H9 (cell line): ENCODE results near the gene DSG2. TPM values are rescaled to one million over a fixed set of nuclear protein-coding genes. Genes with fewer than 3 reads are reported as not detected.

Experiments used
- DNase-seq: peaks from one replicate; pipeline ENCODE4 v3.0.0-alpha.2; 2017
- H2AFZ ChIP-seq: one replicate; pipeline ENCODE4 v1.6.1; 2013; ENCODE audit warnings: mild to moderate bottlenecking, low read length, control low read depth, moderate library complexity
- H2AK5ac ChIP-seq: 2 replicates; pipeline ENCODE4 v1.6.1; 2013; ENCODE audit warnings: low read length, control low read depth, mixed read lengths; ENCODE audit not compliant: insufficient read length
- H2BK120ac ChIP-seq: one replicate; pipeline ENCODE4 v1.6.1; 2013; ENCODE audit warnings: low read depth, mild to moderate bottlenecking, low read length, control low read depth, inconsistent platforms; ENCODE audit not compliant: poor library complexity, severe bottlenecking
- H2BK12ac ChIP-seq: 2 replicates; pipeline ENCODE4 v1.6.1; 2013; ENCODE audit warnings: low read length, control low read depth, mixed read lengths, low read depth; ENCODE audit not compliant: insufficient read length
- H2BK15ac ChIP-seq: 2 replicates; pipeline ENCODE4 v1.6.1; 2013; ENCODE audit warnings: low read depth, low read length, control low read depth
- H2BK20ac ChIP-seq: one replicate; pipeline ENCODE4 v1.6.1; 2013; ENCODE audit warnings: low read depth, mild to moderate bottlenecking, low read length, control low read depth, inconsistent platforms; ENCODE audit not compliant: poor library complexity, severe bottlenecking
- H2BK5ac ChIP-seq: 2 replicates; pipeline ENCODE4 v1.6.1; 2013; ENCODE audit warnings: low read length, control low read depth, mixed read lengths; ENCODE audit not compliant: insufficient read length
- H3K14ac ChIP-seq: 2 replicates; pipeline ENCODE4 v1.6.1; 2013; ENCODE audit warnings: low read length, control low read depth; ENCODE audit not compliant: insufficient read depth
- H3K18ac ChIP-seq: 2 replicates; pipeline ENCODE4 v1.6.1; 2013; ENCODE audit warnings: low read depth, mild to moderate bottlenecking, mixed read lengths, low read length, control low read depth; ENCODE audit not compliant: insufficient read length
- H3K23ac ChIP-seq: 2 replicates; pipeline ENCODE4 v1.6.1; 2013; ENCODE audit warnings: low read length, control low read depth, mixed read lengths, low read depth; ENCODE audit not compliant: insufficient read length
- H3K23me2 ChIP-seq: 2 replicates; pipeline ENCODE4 v1.6.1; 2013; ENCODE audit warnings: low read depth, mild to moderate bottlenecking, mixed read lengths, low read length, control low read depth; ENCODE audit not compliant: insufficient read length, poor library complexity, severe bottlenecking
- H3K27ac ChIP-seq: 2 replicates; pipeline ENCODE4 v1.5.1; 2013; ENCODE audit warnings: low read length, control low read depth, mixed read lengths, low read depth; ENCODE audit not compliant: insufficient read length
- H3K27me3 ChIP-seq: 2 replicates; pipeline ENCODE4 v1.6.1; 2013; ENCODE audit warnings: low read length, control low read depth, inconsistent platforms; ENCODE audit not compliant: insufficient read depth
- H3K4ac ChIP-seq: 2 replicates; pipeline ENCODE4 v1.6.1; 2013; ENCODE audit warnings: low read depth, mild to moderate bottlenecking, control low read depth, inconsistent platforms, low read length, moderate library complexity
- H3K4me1 ChIP-seq: 2 replicates; pipeline ENCODE4 v1.6.1; 2013; ENCODE audit warnings: low read length, control low read depth, inconsistent platforms; ENCODE audit not compliant: insufficient read depth
- H3K4me2 ChIP-seq: 2 replicates; pipeline ENCODE4 v1.6.1; 2013; ENCODE audit warnings: low read length, control low read depth, mixed read lengths; ENCODE audit not compliant: insufficient read length, insufficient read depth
- H3K56ac ChIP-seq: 2 replicates; pipeline ENCODE4 v1.6.1; 2013; ENCODE audit warnings: low read depth, mild to moderate bottlenecking, mixed read lengths, low read length, control low read depth; ENCODE audit not compliant: insufficient read length
- H3K79me1 ChIP-seq: 2 replicates; pipeline ENCODE4 v1.6.1; 2013; ENCODE audit warnings: low read depth, mild to moderate bottlenecking, moderate library complexity, low read length, control low read depth, inconsistent platforms; ENCODE audit not compliant: insufficient read depth, poor library complexity, severe bottlenecking
- H3K79me2 ChIP-seq: 2 replicates; pipeline ENCODE4 v1.6.1; 2013; ENCODE audit warnings: low read length, control low read depth, inconsistent platforms; ENCODE audit not compliant: insufficient read depth
- H3K9ac ChIP-seq: 2 replicates; pipeline ENCODE4 v1.6.1; 2013; ENCODE audit warnings: low read length, control low read depth, mixed read lengths; ENCODE audit not compliant: insufficient read length; ENCODE audit errors: extremely low read depth
- H3K9me3 ChIP-seq: one replicate; pipeline ENCODE4 v1.6.1; 2013; ENCODE audit warnings: low read depth, low read length, inconsistent platforms; ENCODE audit not compliant: control insufficient read depth
- H3T11ph ChIP-seq: one replicate; pipeline ENCODE4 v1.6.1; 2013; ENCODE audit warnings: mild to moderate bottlenecking, low read length, control low read depth, inconsistent platforms
- H4K20me1 ChIP-seq: one replicate; pipeline ENCODE4 v1.6.1; 2013; ENCODE audit not compliant: control insufficient read depth, insufficient read length, insufficient read depth
- H4K5ac ChIP-seq: 2 replicates; pipeline ENCODE4 v1.6.1; 2013; ENCODE audit warnings: low read depth, mild to moderate bottlenecking, mixed read lengths, low read length, control low read depth; ENCODE audit not compliant: insufficient read length
- H4K8ac ChIP-seq: replicated peaks from 2 replicates; pipeline ENCODE4 v1.6.1; 2013; ENCODE audit warnings: low read length, control low read depth, mixed read lengths, low read depth; ENCODE audit not compliant: insufficient read length
- H4K91ac ChIP-seq: 2 replicates; pipeline ENCODE4 v1.6.1; 2013; ENCODE audit warnings: low read depth, mild to moderate bottlenecking, moderate library complexity, mixed read lengths, low read length, control low read depth; ENCODE audit not compliant: insufficient read length
- H3K27ac Mint-ChIP-seq, 3 experiments: 2 replicates in 2 of 3; 3 replicates in 1 of 3; pipeline ENCODE4 v1.8.0; 2020 to 2021; ENCODE audit warnings: mixed read lengths in 3 of 3, mild to moderate bottlenecking in 1 of 3, moderate library complexity in 1 of 3
- H3K27me3 Mint-ChIP-seq: 2 replicates; pipeline ENCODE4 v1.8.0; 2021; ENCODE audit warnings: low read depth, mild to moderate bottlenecking, moderate library complexity, mixed read lengths
- H3K36me3 Mint-ChIP-seq, 3 experiments: 2 replicates in 2 of 3; 3 replicates in 1 of 3; pipeline ENCODE4 v1.8.0; 2020 to 2021; ENCODE audit warnings: low read depth in 3 of 3, mixed read lengths in 3 of 3; ENCODE audit not compliant: insufficient read depth in 1 of 3
- H3K4me1 Mint-ChIP-seq, 2 experiments: 2 replicates each; pipeline ENCODE4 v1.8.0; 2020; ENCODE audit warnings: mixed read lengths in 2 of 2
- H3K4me3 Mint-ChIP-seq, 2 experiments: 2 replicates in 1 of 2; 3 replicates in 1 of 2; pipeline ENCODE4 v1.8.0; 2020 to 2021; ENCODE audit warnings: mild to moderate bottlenecking in 2 of 2, mixed read lengths in 2 of 2, moderate library complexity in 1 of 2
- H3K9me3 Mint-ChIP-seq, 2 experiments: 2 replicates in 1 of 2; 3 replicates in 1 of 2; pipeline ENCODE4 v1.8.0; 2020; ENCODE audit warnings: mild to moderate bottlenecking in 2 of 2, mixed read lengths in 2 of 2, moderate library complexity in 1 of 2
- WGBS: extraction: QIAGEN DNeasy Blood & Tissue Kit; methylation state at CpG from one replicate; pipeline ENCODE4 v1.1.7; 2013; ENCODE audit warnings: missing lambda C conversion rate, low lambda C conversion rate, mixed read lengths; ENCODE audit not compliant: insufficient read length; ENCODE audit errors: extremely low coverage; 5-methylcytosine and 5-hydroxymethylcytosine counted together
- total RNA-seq: library from RNA; stranded (reverse); gene quantifications from 2 replicates; pipeline ENCODE4 v1.2.1, GENCODE V29; 2021
- TF ChIP-seq, protein P1 (sequence below): fragments of 200-600 bp; sonication (generic); conservative IDR thresholded peaks from 3 replicates; pipeline ENCODE4 v1.8.0; 2021; ENCODE audit warnings: antibody characterized with exemption, mild to moderate bottlenecking

DSG2 gene
- total RNA-seq, 1 experiment from 2014 or later: 107 TPM

DNA sequence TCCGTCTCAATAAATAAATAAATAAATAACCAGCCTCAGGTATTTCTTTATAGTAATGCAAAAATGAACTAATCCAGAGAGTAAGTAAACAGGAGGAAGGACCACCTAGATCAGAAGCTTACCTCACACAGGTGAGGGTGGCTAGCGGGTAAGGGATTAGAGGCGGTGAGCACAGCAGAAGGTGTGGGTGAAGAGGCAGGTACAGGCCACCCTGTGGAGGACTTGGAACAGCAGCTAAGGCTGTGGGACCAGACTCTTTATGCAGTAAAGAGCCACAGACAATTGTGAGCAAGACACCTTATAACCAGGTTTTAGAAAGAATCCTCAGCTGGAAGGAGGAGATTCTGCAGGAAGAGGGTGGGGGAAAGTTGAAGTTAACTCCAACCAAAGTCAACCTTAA lies 59.5 kb downstream of the DSG2 start:
- H3K4me2 ChIP-seq: no peak overlapping the region
- no peak overlapping the region for H2BK12ac ChIP-seq
- H2BK5ac ChIP-seq: no peak overlapping the region
- H3K56ac ChIP-seq: no peak overlapping the region
- H2AFZ ChIP-seq: no peak overlapping the region
- Mint-ChIP-seq H3K36me3 (no peaks in the 10 kb centered on the region), H3K27ac (no peak overlapping the region), H3K27me3 (no peaks in the 10 kb centered on the region), H3K4me1 (peaks cover 20 to 22% of the 10 kb centered on the region in 2 experiments), H3K4me3 (no peak overlapping the region), H3K9me3 (no peaks in the 10 kb centered on the region)
- TF ChIP-seq, protein P1, sequence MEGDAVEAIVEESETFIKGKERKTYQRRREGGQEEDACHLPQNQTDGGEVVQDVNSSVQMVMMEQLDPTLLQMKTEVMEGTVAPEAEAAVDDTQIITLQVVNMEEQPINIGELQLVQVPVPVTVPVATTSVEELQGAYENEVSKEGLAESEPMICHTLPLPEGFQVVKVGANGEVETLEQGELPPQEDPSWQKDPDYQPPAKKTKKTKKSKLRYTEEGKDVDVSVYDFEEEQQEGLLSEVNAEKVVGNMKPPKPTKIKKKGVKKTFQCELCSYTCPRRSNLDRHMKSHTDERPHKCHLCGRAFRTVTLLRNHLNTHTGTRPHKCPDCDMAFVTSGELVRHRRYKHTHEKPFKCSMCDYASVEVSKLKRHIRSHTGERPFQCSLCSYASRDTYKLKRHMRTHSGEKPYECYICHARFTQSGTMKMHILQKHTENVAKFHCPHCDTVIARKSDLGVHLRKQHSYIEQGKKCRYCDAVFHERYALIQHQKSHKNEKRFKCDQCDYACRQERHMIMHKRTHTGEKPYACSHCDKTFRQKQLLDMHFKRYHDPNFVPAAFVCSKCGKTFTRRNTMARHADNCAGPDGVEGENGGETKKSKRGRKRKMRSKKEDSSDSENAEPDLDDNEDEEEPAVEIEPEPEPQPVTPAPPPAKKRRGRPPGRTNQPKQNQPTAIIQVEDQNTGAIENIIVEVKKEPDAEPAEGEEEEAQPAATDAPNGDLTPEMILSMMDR: peak; percentile 45; the same call in 2 of the 3 replicates
- no peaks in the 10 kb centered on the region for H3K27me3 ChIP-seq
- H3K79me1 ChIP-seq: no peaks in the 10 kb centered on the region
- H3K14ac ChIP-seq: no peak overlapping the region
- no peak overlapping the region for H3K4ac ChIP-seq
- WGBS: no CpG with 5 or more reads among the region's 3 CpGs
- no peak overlapping the region for H2BK15ac ChIP-seq
- H3K23me2 ChIP-seq: no peaks in the 10 kb centered on the region
- H2AK5ac ChIP-seq: no peak overlapping the region
- no peak overlapping the region for H2BK20ac ChIP-seq
- H3T11ph ChIP-seq: no peak overlapping the region
- no peaks in the 10 kb centered on the region; the same call in 1 of the 2 replicates for H3K4me1 ChIP-seq
- no peaks in the 10 kb centered on the region for H4K20me1 ChIP-seq
- no peak overlapping the region for H3K9ac ChIP-seq
- no peak overlapping the region for H4K5ac ChIP-seq
- no peaks in the 10 kb centered on the region for H3K9me3 ChIP-seq
- H3K27ac ChIP-seq: no peak overlapping the region
- DNase-seq: peak; percentile 45
- no peak overlapping the region for H2BK120ac ChIP-seq
- H3K79me2 ChIP-seq: no peaks in the 10 kb centered on the region
- no peak overlapping the region for H4K91ac ChIP-seq
- no peak overlapping the region for H4K8ac ChIP-seq
- H3K18ac ChIP-seq: no peak overlapping the region
- no peak overlapping the region for H3K23ac ChIP-seq
